Measurements from ENCODE around the gene ADI1.
A peak's percentile ranks its signal among the peaks of the same experiment; 100 is the strongest.

Gene ADI1

DNA sequence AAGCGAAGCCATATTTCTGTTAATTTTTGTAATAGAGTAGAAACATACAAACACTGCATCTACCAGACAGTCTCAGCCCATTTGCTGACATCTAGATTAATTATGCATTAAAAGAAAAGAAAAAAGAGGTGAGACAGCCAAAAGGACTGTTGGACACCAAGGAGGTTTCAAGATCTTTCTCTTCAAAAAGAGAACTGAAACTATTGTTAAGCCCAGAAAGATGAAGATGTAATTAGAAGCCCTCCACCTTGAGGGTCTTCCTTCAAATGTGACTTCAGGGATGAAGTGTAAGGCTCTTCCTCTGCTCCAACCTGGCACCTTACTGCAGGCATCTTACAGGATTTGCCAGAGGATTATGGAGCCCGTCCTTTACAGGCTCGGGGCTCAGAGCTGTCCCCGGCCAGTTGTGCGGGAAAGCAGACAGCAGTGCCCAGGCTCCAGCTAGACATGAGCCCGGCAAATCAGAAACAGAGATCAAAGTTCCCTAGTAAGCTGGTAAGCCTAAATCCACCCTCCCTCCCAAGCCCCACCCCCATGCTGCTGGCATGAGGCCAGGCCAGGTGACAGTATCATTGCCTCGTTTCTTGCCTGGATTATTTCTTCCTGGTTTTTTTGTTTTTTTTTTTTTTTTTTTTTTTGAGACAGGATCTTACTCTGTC lies 38.9 kb downstream of the ADI1 start:
- peak; percentile 39 for DNase-seq (ENCODE audit: low spot score)

DNA sequence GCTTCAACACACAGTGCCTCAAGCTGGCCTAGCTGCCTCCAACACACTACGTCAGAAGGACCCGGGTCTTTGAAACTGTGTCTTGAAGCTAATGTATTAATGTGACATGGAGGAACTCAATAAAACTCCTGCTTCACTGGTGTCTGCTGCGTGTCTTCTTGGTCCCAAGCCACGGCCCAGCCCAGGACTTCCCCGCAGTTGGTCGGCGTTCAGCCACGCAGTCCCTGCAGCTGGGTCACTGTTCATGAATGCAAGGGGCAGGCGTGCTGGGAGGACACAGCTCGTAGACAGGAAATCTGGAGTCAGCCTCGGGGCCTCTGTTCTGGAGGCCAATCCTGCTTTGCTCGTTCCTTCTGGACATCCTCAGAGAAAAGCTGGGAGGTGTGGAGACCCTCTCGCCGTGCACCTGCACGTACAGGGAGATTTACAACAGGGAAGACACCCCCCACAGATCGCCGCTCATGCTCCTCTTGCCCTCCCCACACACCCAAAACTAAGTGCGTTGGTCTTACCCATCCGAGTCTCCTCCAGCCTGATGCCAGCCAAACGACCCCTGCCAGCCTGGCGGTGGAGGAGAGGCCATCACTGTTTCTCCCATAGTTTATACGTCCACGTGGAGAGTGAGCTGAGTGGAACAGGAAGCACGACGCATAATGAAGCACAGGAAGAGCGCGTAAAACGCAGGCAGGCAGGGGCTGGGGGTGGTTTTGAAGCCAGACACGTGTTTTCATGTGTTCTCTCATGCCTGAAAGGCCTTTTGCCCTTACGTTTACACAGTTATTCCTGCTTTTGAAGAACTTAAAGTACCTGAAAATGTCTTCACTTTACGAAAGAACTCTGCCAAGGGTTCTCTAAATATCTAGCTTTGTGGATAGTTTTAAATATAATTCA lies 39.7 kb downstream of the ADI1 start:
- no peak for DNase-seq (ENCODE audit: low spot score)

- DNase-seq (ENCODE audit: low spot score), result no peak
Measured at GRCh38 chr2:3478846-3479385, 40.4 kb downstream of the ADI1 start.

DNA sequence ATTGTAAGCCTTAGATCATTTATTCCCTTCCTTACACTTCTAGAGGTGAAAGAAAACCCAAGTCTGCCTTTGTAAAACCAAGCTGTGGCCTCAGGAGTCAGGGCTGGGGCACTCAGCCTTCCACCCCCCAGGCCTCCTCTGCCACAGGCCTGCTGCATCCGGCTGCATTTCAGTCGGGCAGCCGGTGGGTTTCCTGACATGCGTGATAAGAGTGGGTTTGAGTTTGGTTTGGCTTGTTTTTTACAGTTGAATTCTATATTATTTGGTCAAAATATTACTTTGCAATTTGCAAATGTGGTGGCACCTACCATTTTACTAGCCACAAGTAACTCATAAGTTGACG lies 42.4 kb downstream of the ADI1 start:
- no peak for DNase-seq (ENCODE audit: low spot score)

DNA sequence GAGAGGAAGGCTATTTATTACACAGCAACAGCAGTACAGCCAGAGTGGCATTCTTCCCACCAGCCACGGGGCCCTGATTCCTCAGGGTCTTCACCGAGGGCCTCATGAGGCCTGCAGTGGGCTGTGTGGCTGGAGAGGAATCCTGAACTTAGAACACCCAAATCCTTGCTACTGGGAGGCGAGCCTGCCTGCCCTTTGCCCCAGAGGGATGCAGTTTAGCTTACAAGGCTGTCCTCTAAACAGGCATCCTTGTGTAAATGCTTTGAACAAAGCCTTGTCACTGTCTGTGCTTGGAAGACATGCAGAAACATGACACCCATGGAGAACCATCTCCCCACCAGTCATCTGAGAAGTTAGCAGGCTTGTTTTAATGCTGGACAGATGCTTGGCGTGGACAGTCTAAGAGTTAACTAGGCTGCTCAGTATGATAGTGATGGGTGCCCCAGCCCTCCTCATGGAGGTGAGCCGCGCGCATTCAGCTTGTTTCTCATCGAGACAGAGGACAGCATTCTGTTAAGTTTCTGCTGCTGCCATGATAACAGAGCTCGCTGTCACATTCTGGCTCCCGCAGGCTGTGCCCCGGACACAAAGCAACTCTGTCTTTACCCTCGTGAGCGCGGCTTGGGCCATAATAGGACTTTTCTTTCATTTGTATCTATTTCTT lies 42.9 kb downstream of the ADI1 start:
- DNase-seq (ENCODE audit: low spot score), result no peak

DNA sequence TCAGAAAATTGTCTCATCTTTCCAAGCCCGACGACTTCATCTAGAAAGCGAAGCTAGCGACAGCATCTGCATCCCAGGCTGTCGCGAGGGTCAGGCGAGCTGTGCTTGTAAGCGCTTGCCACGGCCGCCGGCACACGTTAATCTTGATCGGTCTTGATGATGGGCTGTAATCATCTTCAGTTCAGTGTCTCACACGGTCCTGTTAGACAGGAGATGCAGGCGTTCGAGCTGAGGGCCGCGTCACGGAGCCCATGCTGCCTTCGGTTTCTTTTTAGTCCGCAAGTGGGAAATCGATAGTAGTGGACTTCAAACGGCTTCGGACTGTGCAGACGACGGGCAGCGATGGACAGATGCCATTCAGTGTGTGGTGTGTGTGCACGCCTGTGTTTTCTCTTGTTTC lies 43.6 kb downstream of the ADI1 start:
- no peak for DNase-seq (ENCODE audit: low spot score)

- DNase-seq (ENCODE audit: low spot score), result no peak
Measured at GRCh38 chr2:3472966-3473365, 46.4 kb downstream of the ADI1 start.

GRCh38 chr2:3472296-3472695 lies 47.0 kb downstream of the ADI1 start:
- DNase-seq (ENCODE audit: low spot score), result no peak

DNA sequence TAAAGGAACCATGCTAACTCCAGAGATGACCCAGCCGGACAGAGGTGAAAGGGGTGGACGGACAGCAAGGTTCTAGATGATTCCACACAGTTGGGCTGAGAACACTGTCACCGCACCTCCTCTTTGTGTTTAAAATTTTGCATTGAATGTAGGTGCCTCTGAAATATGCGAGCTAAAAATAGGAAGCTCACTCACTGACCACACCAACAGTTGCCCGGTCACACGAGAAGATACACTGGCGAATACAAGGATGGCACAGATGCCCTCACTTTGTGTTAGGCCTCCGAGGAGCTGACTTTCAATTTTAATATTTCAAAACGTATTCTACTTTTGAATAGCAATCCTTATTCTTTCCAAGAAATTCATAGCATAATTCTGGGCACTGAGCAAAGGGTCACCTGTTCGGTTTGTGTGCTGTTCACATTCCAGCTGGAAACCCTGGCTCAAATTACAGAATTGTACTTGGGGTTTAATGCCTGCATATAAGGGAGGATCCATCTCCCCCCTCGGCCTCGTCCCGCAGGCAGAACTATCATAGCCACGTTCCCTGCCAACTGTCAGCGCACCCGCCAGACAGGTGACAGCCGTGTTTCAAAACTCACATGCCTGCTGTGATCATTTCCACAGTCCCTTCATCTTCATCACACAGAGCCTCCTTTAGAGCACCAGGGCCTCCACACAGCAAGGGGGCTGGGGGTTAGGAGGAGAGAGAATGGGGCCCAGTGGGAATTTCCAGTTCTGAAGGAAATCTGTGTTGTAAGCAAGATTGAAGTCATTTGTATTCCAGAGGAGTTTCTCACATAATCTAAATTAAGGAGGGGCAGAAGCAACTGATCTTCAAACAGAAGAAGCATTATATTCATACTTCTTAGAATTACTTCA lies 48.2 kb downstream of the ADI1 start:
- no peak for DNase-seq (ENCODE audit: low spot score)

- DNase-seq (ENCODE audit: low spot score), result no peak
Measured at GRCh38 chr2:3470166-3470651, 49.1 kb downstream of the ADI1 start.

- DNase-seq (ENCODE audit: low spot score), result no peak
Measured at GRCh38 chr2:3469486-3469885, 49.8 kb downstream of the ADI1 start.

GRCh38 chr2:3468296-3468988 lies 50.9 kb downstream of the ADI1 start:
- no peak for DNase-seq (ENCODE audit: low spot score)

DNA sequence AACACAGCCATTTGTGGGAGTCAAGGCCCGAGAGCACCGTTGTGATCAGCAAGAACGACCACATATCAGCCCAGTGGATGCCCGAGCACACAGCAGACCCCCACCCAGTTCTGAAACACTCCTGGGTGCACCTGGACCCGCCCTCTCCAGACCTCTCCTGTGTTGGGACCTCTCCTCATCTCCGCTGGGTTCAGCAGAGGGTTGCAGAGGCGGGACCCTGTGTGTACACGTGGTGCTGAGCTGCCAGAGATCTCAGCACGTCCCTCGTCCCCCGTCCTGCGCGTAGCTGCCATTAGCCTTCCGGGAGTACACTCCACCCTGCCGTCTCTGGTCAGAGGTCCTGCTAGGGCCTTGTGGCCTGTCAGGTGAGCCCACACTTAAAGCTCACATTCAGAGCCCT lies 51.7 kb downstream of the ADI1 start:
- DNase-seq (ENCODE audit: low spot score), result no peak

DNA sequence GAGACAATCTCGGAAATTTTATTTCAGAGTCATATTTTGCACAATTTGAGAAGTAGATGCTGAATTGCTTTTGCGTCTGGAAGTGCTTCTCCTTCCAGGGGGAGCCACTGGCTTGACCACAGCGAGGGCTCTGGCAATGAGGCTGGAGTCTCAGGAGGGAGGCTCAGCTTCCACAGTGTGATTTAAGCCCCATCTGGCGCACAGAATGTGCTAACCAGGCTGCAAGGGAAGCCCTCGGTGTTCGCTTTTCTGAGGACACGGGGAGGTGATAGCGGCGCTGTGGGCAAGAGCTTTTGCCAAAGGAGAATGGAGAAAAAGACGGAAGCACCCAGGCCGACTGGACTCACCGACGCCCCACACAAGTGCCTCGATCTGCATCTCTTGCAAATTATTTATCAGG lies 52.4 kb downstream of the ADI1 start:
- DNase-seq (ENCODE audit: low spot score), result no peak

- DNase-seq (ENCODE audit: low spot score), result no peak
Measured at GRCh38 chr2:3466482-3466863, 52.9 kb downstream of the ADI1 start.

DNA sequence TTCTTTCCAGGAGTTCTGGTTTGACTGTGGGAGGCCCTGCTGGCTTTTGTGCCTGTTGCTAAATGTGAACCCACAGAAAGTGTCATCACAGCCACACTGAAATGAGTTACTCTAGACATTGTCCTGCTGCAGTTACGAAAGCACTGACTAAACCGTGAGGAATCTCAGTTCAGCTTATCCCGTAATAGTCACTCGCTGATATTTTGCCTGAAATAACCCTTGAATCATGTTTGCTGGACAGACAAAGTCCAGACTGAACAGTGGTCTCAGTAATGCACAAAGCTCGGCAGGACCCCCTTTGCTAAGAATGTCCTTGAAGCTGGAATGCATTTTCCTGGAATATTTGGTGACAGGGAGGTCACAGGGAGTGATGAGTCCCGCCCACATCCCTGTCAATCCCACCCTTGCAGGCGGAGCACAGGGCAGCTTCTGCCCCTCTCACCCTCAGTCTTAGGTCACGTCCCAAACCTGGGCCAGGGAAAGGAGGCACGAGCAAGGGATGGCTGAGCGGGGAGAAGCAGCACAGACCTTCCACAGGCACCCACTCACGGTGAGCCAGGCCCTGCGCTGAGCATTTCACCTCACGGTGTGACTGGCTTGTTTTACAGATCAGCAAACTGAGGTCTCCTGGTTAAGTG lies 53.4 kb downstream of the ADI1 start:
- DNase-seq (ENCODE audit: low spot score), result no peak

GRCh38 chr2:3465328-3465727 lies 54.0 kb downstream of the ADI1 start:
- no peak for DNase-seq (ENCODE audit: low spot score)

DNA sequence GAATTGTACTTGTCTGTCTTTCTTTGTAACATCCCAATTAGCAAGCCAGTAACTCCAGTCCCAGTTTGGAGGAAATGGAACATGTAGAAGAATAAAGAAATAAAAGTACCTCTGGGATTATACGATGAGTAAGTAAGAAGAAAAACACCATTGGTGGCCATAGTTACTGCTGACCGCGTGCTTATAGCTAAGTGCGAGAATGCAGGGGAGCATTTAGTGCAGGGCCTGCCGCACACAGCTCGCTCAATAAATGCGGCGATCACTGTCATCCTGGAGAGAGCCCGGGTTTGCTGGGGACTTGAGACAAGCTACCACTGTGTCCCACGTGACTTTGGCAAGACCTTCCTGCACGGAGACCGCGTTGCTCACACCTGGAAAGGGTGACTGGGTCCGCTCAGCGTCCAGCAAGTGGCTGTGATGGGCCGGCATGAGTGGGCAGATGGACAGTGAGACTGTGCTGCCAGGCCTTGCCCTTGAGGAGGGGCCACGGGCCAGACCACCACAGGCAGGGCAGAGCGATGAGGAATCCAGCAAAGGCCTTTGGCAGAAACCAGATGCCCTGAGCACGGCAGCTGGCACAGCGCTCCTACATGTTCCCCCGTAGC lies 54.8 kb downstream of the ADI1 start:
- DNase-seq (ENCODE audit: low spot score), result no peak

- DNase-seq (ENCODE audit: low spot score), result no peak
Measured at GRCh38 chr2:3463944-3464343, 55.4 kb downstream of the ADI1 start.

- no peak for DNase-seq (ENCODE audit: low spot score)
Measured at GRCh38 chr2:3463186-3463835, 56.0 kb downstream of the ADI1 start.
